ENCODE measurements around the gene NME7. TPM values are rescaled to one million over a fixed set of nuclear protein-coding genes. Genes with fewer than 3 reads are reported as not detected.
"Not testable (repeated sequence)": the region's sequence is repeated elsewhere in the genome, so short reads cannot be mapped to it uniquely, and the experiment has no call there.

The NME7 gene
- total RNA-seq, 1 donor from 2014 or later: 28.1 TPM

- DNase-seq (ENCODE audit: low spot score): no peak
These were observed 26.7 kb downstream of the NME7 start for GRCh38 chr1:169340882-169341281.

GRCh38 chr1:169339773-169340172, 27.8 kb downstream of the NME7 start:
- DNase-seq (ENCODE audit: low spot score): no peak

- no peak for DNase-seq (ENCODE audit: low spot score)
These were observed 29.0 kb downstream of the NME7 start for GRCh38 chr1:169338617-169339016.

- not testable (repeated sequence) for DNase-seq (ENCODE audit: low spot score)
These were observed 30.5 kb downstream of the NME7 start for GRCh38 chr1:169336947-169337715.

GRCh38 chr1:169334727-169335126, 32.9 kb downstream of the NME7 start:
- DNase-seq (ENCODE audit: low spot score): not testable (repeated sequence)

GRCh38 chr1:169330927-169331326, 36.7 kb downstream of the NME7 start:
- no peak for DNase-seq (ENCODE audit: low spot score)

GRCh38 chr1:169329383-169329782, 38.2 kb downstream of the NME7 start:
- no peak for DNase-seq (ENCODE audit: low spot score)

GRCh38 chr1:169327875-169328274, 39.7 kb downstream of the NME7 start:
- no peak for DNase-seq (ENCODE audit: low spot score)

- no peak for DNase-seq (ENCODE audit: low spot score)
These were observed 40.7 kb downstream of the NME7 start for GRCh38 chr1:169326956-169327268.

- DNase-seq (ENCODE audit: low spot score): no peak
These were observed 41.2 kb downstream of the NME7 start for GRCh38 chr1:169326261-169326955.

- no peak for DNase-seq (ENCODE audit: low spot score)
These were observed 42.5 kb downstream of the NME7 start for GRCh38 chr1:169325117-169325516.

- DNase-seq (ENCODE audit: low spot score): no peak
These were observed 45.5 kb downstream of the NME7 start for GRCh38 chr1:169322138-169322537.

- DNase-seq (ENCODE audit: low spot score): no peak
These were observed 46.1 kb downstream of the NME7 start for GRCh38 chr1:169321539-169321938.

GRCh38 chr1:169318536-169319244, 48.9 kb downstream of the NME7 start:
- no peak for DNase-seq (ENCODE audit: low spot score)

GRCh38 chr1:169316556-169316955, 51.0 kb downstream of the NME7 start:
- DNase-seq (ENCODE audit: low spot score): no peak

GRCh38 chr1:169312084-169312954, 55.3 kb downstream of the NME7 start:
- DNase-seq (ENCODE audit: low spot score): no peak

- DNase-seq (ENCODE audit: low spot score): no peak
These were observed 58.1 kb downstream of the NME7 start for GRCh38 chr1:169309178-169310166.

GRCh38 chr1:169308313-169309039, 59.1 kb downstream of the NME7 start:
- no peak for DNase-seq (ENCODE audit: low spot score)

- DNase-seq (ENCODE audit: low spot score): no peak
These were observed 60.4 kb downstream of the NME7 start for GRCh38 chr1:169307176-169307575.

- no peak for DNase-seq (ENCODE audit: low spot score)
These were observed 61.6 kb downstream of the NME7 start for GRCh38 chr1:169305948-169306347.
